Liver (tissue), 9 donors: ENCODE results near the gene MTMR11. TPM values are rescaled to one million over a fixed set of nuclear protein-coding genes. Genes with fewer than 3 reads are reported as not detected.

Experiments
- DNase-seq: peaks from one replicate; pipeline ENCODE4 v3.0.0-alpha.2; 2017; ENCODE audit warnings: low spot score
- H3K27ac ChIP-seq, 2 donors: one replicate each; pipeline ENCODE4 v1.7.0; 2013; ENCODE audit warnings: inconsistent platforms in 2 of 2, low read length in 2 of 2, control low read depth in 1 of 2, low read depth in 1 of 2, mild to moderate bottlenecking in 1 of 2
- H3K27me3 ChIP-seq, 4 donors: one replicate each; pipeline versions ENCODE4 v1.6.1 to v1.7.0; 2013; ENCODE audit warnings: low read length in 3 of 4, inconsistent platforms in 1 of 4, mild to moderate bottlenecking in 1 of 4, moderate library complexity in 1 of 4; ENCODE audit not compliant: control insufficient read depth in 4 of 4, insufficient read depth in 4 of 4
- H3K36me3 ChIP-seq, 4 donors: one replicate each; pipeline versions ENCODE4 v1.6.1 to v1.7.0; 2013; ENCODE audit warnings: low read length in 3 of 4, mild to moderate bottlenecking in 3 of 4, low read depth in 1 of 4, moderate library complexity in 1 of 4; ENCODE audit not compliant: control insufficient read depth in 4 of 4, insufficient read depth in 3 of 4
- H3K4me1 ChIP-seq, 4 donors: one replicate each; pipeline versions ENCODE4 v1.6.1 to v1.7.0; 2013; ENCODE audit warnings: low read length in 3 of 4, mild to moderate bottlenecking in 3 of 4, moderate library complexity in 1 of 4; ENCODE audit not compliant: control insufficient read depth in 4 of 4, insufficient read depth in 4 of 4
- H3K4me3 ChIP-seq, 3 donors: one replicate each; pipeline versions ENCODE4 v1.6.1 to v1.7.0; 2013; ENCODE audit warnings: low read length in 3 of 3, control low read depth in 1 of 3, low read depth in 1 of 3, mild to moderate bottlenecking in 1 of 3
- H3K9ac ChIP-seq, 2 donors: one replicate each; pipeline ENCODE4 v1.7.0; 2013; ENCODE audit warnings: low read length in 2 of 2, mild to moderate bottlenecking in 2 of 2, moderate library complexity in 2 of 2, control low read depth in 1 of 2, low read depth in 1 of 2
- H3K9me3 ChIP-seq, 4 donors: one replicate each; pipeline versions ENCODE4 v1.6.1 to v1.7.0; 2013; ENCODE audit warnings: low read length in 3 of 4; ENCODE audit not compliant: control insufficient read depth in 4 of 4
- EGR1 ChIP-seq, 2 donors: IDR thresholded peaks; 2 replicates each; pipeline ENCODE4 v1.6.1; 2016 to 2018; ENCODE audit warnings: antibody characterized with exemption in 2 of 2, low read depth in 2 of 2
- FOXA1 ChIP-seq: IDR thresholded peaks from 2 replicates; pipeline ENCODE4 v1.6.1; 2016; ENCODE audit warnings: antibody characterized with exemption
- FOXA2 ChIP-seq: IDR thresholded peaks from 2 replicates; pipeline ENCODE4 v1.6.1; 2016; ENCODE audit warnings: antibody characterized with exemption
- GABPA ChIP-seq, 2 donors: IDR thresholded peaks in 1 of 2; conservative IDR thresholded peaks in 1 of 2; 2 replicates each; pipeline ENCODE4 v1.6.1; 2016; ENCODE audit warnings: antibody characterized with exemption in 2 of 2, mild to moderate bottlenecking in 1 of 2, moderate library complexity in 1 of 2
- HNF4A ChIP-seq, 2 donors: conservative IDR thresholded peaks; 2 replicates each; pipeline ENCODE4 v1.6.1; 2016; ENCODE audit warnings: antibody characterized with exemption in 2 of 2, mild to moderate bottlenecking in 2 of 2
- HNF4G ChIP-seq: IDR thresholded peaks from 2 replicates; pipeline ENCODE4 v1.6.1; 2016; ENCODE audit warnings: antibody characterized with exemption
- JUND ChIP-seq, 2 donors: IDR thresholded peaks; 2 replicates each; pipeline ENCODE4 v1.6.1; 2016; ENCODE audit warnings: antibody characterized with exemption in 2 of 2
- NR2F2 ChIP-seq: IDR thresholded peaks from 2 replicates; pipeline ENCODE4 v1.6.1; 2016; ENCODE audit warnings: antibody characterized with exemption
- RAD21 ChIP-seq, 2 donors: IDR thresholded peaks; 2 replicates each; pipeline ENCODE4 v1.6.1; 2016; ENCODE audit warnings: antibody characterized with exemption in 2 of 2, mild to moderate bottlenecking in 2 of 2
- RXRA ChIP-seq, 2 donors: IDR thresholded peaks; 2 replicates each; pipeline ENCODE4 v1.6.1; 2017 to 2018; ENCODE audit warnings: antibody characterized with exemption in 2 of 2, mild to moderate bottlenecking in 1 of 2
- SP1 ChIP-seq: IDR thresholded peaks from 2 replicates; pipeline ENCODE4 v1.6.1; 2018; ENCODE audit warnings: antibody characterized with exemption, mild to moderate bottlenecking
- TAF1 ChIP-seq: conservative IDR thresholded peaks from 2 replicates; pipeline ENCODE4 v1.6.1; 2016; ENCODE audit warnings: antibody characterized with exemption, mild to moderate bottlenecking
- YY1 ChIP-seq: IDR thresholded peaks from 2 replicates; pipeline ENCODE4 v1.6.1; 2016; ENCODE audit warnings: antibody characterized with exemption, mild to moderate bottlenecking
- polyA plus RNA-seq, 2 donors: library from polyadenylated mRNA; stranded (reverse) in 1 of 2; unstranded in 1 of 2; fragments of 200-250 nt in 1 of 2; fragments of >200 nt in 1 of 2; fragmentation: Nextera tagmentation in 1 of 2; extraction: Ambion mirVana in 1 of 2; gene quantifications; one replicate each; pipeline versions ENCODE4 v1.2.1 to v1.2.3, GENCODE V29; 2013 to 2015
- total RNA-seq, 2 donors: library from RNA; depleted of rRNA; stranded (reverse); fragments of >200 nt; gene quantifications; one replicate each; pipeline ENCODE4 v1.2.3, GENCODE V29; 2014
- TF ChIP-seq, protein P1 (sequence below): IDR thresholded peaks from 2 replicates; pipeline ENCODE4 v1.6.1; 2016; ENCODE audit warnings: antibody characterized with exemption
- TF ChIP-seq, protein P2 (sequence below): IDR thresholded peaks from 2 replicates; pipeline ENCODE4 v1.6.1; 2016; ENCODE audit warnings: antibody characterized with exemption, mild to moderate bottlenecking
- TF ChIP-seq, protein P3 (sequence below): IDR thresholded peaks from 2 replicates; pipeline ENCODE4 v1.6.1; 2016; ENCODE audit warnings: antibody characterized with exemption
- TF ChIP-seq, protein P4 (sequence below): fragments of 150-350 bp; IDR thresholded peaks from 2 replicates; pipeline ENCODE4 v1.5.1; 2017; ENCODE audit warnings: improper control_type of control experiment, low read depth, low read length; ENCODE audit not compliant: missing input control
- TF ChIP-seq, protein P5 (sequence below): IDR thresholded peaks from 2 replicates; pipeline ENCODE4 v1.6.1; 2016; ENCODE audit warnings: antibody characterized with exemption
- donor health status: healthy.
- donor health status: healthy.
- donor health status: healthy.
- donor health status: healthy.
- donor health status: healthy.

The MTMR11 gene
- total and polyA plus RNA-seq, 4 donors, result 1.5 to 2.1 (median 1.8) TPM

DNA sequence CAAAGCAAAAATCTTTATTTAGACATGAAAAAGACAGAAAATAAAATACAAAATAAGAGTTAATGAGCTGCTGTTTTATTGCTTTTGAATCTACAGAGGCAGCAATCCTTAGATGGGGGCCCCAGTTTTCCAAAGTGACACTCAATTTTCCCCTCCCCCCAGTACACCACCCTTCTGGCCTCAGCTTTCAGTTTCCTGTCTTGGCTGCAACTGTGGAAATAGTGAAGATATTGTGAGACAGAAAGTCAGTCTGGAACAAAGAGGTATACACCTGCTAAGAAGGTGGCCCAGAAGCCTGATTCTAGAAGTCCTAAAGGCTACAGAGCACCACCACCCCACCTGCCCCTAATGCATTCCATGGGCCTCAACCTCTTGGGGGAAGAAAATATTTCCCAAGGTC is 1.1 kb upstream of the MTMR11 start:
- Histone ChIP-seq H3K27ac (no peak overlapping the region), H3K9ac (no peak overlapping the region), H3K27me3 (no peaks in the 10 kb centered on the region), H3K4me3 (no peak overlapping the region), H3K36me3 (no peaks in the 10 kb centered on the region), H3K4me1 (peaks cover 9 to 28% (median 12%) of the 10 kb centered on the region in 4 donors), H3K9me3 (no peaks in the 10 kb centered on the region)
- no peak for DNase-seq
- no peak for TF ChIP-seq FOXA1
- no peak for TF ChIP-seq HNF4G
- TF ChIP-seq, protein P1, sequence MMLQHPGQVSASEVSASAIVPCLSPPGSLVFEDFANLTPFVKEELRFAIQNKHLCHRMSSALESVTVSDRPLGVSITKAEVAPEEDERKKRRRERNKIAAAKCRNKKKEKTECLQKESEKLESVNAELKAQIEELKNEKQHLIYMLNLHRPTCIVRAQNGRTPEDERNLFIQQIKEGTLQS, result no peak
- no peak for TF ChIP-seq NR2F2
- no peak for TF ChIP-seq FOXA2
- TF ChIP-seq, protein P2, sequence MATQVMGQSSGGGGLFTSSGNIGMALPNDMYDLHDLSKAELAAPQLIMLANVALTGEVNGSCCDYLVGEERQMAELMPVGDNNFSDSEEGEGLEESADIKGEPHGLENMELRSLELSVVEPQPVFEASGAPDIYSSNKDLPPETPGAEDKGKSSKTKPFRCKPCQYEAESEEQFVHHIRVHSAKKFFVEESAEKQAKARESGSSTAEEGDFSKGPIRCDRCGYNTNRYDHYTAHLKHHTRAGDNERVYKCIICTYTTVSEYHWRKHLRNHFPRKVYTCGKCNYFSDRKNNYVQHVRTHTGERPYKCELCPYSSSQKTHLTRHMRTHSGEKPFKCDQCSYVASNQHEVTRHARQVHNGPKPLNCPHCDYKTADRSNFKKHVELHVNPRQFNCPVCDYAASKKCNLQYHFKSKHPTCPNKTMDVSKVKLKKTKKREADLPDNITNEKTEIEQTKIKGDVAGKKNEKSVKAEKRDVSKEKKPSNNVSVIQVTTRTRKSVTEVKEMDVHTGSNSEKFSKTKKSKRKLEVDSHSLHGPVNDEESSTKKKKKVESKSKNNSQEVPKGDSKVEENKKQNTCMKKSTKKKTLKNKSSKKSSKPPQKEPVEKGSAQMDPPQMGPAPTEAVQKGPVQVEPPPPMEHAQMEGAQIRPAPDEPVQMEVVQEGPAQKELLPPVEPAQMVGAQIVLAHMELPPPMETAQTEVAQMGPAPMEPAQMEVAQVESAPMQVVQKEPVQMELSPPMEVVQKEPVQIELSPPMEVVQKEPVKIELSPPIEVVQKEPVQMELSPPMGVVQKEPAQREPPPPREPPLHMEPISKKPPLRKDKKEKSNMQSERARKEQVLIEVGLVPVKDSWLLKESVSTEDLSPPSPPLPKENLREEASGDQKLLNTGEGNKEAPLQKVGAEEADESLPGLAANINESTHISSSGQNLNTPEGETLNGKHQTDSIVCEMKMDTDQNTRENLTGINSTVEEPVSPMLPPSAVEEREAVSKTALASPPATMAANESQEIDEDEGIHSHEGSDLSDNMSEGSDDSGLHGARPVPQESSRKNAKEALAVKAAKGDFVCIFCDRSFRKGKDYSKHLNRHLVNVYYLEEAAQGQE, result no peak
- TF ChIP-seq, protein P3, sequence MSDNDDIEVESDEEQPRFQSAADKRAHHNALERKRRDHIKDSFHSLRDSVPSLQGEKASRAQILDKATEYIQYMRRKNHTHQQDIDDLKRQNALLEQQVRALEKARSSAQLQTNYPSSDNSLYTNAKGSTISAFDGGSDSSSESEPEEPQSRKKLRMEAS, result no peak
- TF ChIP-seq JUND (IDR thresholded peaks at IDR 0.05), result no peak
- TF ChIP-seq, protein P4, sequence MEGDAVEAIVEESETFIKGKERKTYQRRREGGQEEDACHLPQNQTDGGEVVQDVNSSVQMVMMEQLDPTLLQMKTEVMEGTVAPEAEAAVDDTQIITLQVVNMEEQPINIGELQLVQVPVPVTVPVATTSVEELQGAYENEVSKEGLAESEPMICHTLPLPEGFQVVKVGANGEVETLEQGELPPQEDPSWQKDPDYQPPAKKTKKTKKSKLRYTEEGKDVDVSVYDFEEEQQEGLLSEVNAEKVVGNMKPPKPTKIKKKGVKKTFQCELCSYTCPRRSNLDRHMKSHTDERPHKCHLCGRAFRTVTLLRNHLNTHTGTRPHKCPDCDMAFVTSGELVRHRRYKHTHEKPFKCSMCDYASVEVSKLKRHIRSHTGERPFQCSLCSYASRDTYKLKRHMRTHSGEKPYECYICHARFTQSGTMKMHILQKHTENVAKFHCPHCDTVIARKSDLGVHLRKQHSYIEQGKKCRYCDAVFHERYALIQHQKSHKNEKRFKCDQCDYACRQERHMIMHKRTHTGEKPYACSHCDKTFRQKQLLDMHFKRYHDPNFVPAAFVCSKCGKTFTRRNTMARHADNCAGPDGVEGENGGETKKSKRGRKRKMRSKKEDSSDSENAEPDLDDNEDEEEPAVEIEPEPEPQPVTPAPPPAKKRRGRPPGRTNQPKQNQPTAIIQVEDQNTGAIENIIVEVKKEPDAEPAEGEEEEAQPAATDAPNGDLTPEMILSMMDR, result no peak
- TF ChIP-seq HNF4A (conservative IDR thresholded peaks at IDR 0.05), result no peak
- TF ChIP-seq RAD21 (IDR thresholded peaks at IDR 0.05), result no peak
- no peak for TF ChIP-seq EGR1 (IDR thresholded peaks at IDR 0.05; ENCODE audit: low read depth in 2 of 2)
- TF ChIP-seq RXRA (IDR thresholded peaks at IDR 0.05), result no peak
- TF ChIP-seq SP1, result no peak
- no peak for TF ChIP-seq GABPA (IDR thresholded peaks at IDR 0.05 in 1 of 2, conservative IDR thresholded peaks at IDR 0.05 in 1 of 2)
- no peak for TF ChIP-seq TAF1
- TF ChIP-seq, protein P5, sequence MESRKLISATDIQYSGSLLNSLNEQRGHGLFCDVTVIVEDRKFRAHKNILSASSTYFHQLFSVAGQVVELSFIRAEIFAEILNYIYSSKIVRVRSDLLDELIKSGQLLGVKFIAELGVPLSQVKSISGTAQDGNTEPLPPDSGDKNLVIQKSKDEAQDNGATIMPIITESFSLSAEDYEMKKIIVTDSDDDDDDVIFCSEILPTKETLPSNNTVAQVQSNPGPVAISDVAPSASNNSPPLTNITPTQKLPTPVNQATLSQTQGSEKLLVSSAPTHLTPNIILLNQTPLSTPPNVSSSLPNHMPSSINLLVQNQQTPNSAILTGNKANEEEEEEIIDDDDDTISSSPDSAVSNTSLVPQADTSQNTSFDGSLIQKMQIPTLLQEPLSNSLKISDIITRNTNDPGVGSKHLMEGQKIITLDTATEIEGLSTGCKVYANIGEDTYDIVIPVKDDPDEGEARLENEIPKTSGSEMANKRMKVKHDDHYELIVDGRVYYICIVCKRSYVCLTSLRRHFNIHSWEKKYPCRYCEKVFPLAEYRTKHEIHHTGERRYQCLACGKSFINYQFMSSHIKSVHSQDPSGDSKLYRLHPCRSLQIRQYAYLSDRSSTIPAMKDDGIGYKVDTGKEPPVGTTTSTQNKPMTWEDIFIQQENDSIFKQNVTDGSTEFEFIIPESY, result no peak
- TF ChIP-seq YY1, result no peak
